Neural cell (in vitro differentiated cells): Measurements from ENCODE around the gene ZFYVE21. TPM values are rescaled to one million over a fixed set of nuclear protein-coding genes. Genes with fewer than 3 reads are reported as not detected.
A peak's percentile ranks its signal among the peaks of the same experiment; 100 is the strongest.

ENCODE experiments used
- H2AFZ ChIP-seq: fragments of 200-600, 300-800 bp; sonication (generic), shearing (Covaris generic); 2 replicates; pipeline ENCODE4 v1.6.0; 2014; ENCODE audit warnings: low read depth, mild to moderate bottlenecking, antibody characterized with exemption, low read length, moderate library complexity
- H3F3A ChIP-seq: fragments of 200-600 bp; shearing (Covaris generic); 2 replicates; pipeline ENCODE4 v1.6.1; 2016; ENCODE audit warnings: mild to moderate bottlenecking, moderate library complexity, mixed read lengths, antibody characterized with exemption, low read length; ENCODE audit not compliant: insufficient read depth, poor library complexity, severe bottlenecking
- H3K27ac ChIP-seq: fragments of 200-600, 300-800 bp; sonication (generic), shearing (Covaris generic); 2 replicates; pipeline ENCODE4 v1.5.1; 2014; ENCODE audit warnings: mild to moderate bottlenecking, low read length, moderate library complexity
- H3K27me3 ChIP-seq: fragments of 300-800, 200-600 bp; sonication (generic), shearing (Covaris generic); 2 replicates; pipeline ENCODE4 v1.6.0; 2014; ENCODE audit warnings: mild to moderate bottlenecking, low read depth, low read length, moderate library complexity; ENCODE audit not compliant: insufficient read depth
- H3K36me3 ChIP-seq: fragments of 300-800, 200-600 bp; sonication (generic), shearing (Covaris generic); 2 replicates; pipeline ENCODE4 v1.5.1; 2014; ENCODE audit warnings: mild to moderate bottlenecking, antibody characterized with exemption, low read length, moderate library complexity; ENCODE audit not compliant: insufficient read depth
- H3K4me2 ChIP-seq: fragments of 300-800, 200-600 bp; sonication (generic), shearing (Covaris generic); 2 replicates; pipeline ENCODE4 v1.6.0; 2014; ENCODE audit warnings: mild to moderate bottlenecking, low read length
- H3K4me3 ChIP-seq: fragments of 300-800, 200-600 bp; sonication (generic), shearing (Covaris generic); 2 replicates; pipeline ENCODE4 v1.5.1; 2014; ENCODE audit warnings: mild to moderate bottlenecking, low read length, moderate library complexity
- H3K79me2 ChIP-seq: fragments of 200-600 bp; shearing (Covaris generic); replicated peaks from 2 replicates; pipeline ENCODE4 v1.6.0; 2014; ENCODE audit warnings: mild to moderate bottlenecking, low read length, moderate library complexity; ENCODE audit not compliant: insufficient read depth
- H3K9ac ChIP-seq: fragments of 300-800, 200-600 bp; sonication (generic), shearing (Covaris generic); 2 replicates; pipeline ENCODE4 v1.6.1; 2016; ENCODE audit warnings: mild to moderate bottlenecking, low read length, mixed read lengths
- H3K9me2 ChIP-seq: fragments of 200-600 bp; shearing (Covaris generic); 2 replicates; pipeline ENCODE4 v1.6.1; 2016; ENCODE audit warnings: mild to moderate bottlenecking, low read length, mixed read lengths; ENCODE audit not compliant: insufficient read depth
- H3K9me3 ChIP-seq: fragments of 200-600, 300-800 bp; sonication (generic), shearing (Covaris generic); 2 replicates; pipeline ENCODE4 v1.6.1; 2016; ENCODE audit warnings: mild to moderate bottlenecking, mixed run types, low read length, moderate library complexity, mixed read lengths
- H4K20me1 ChIP-seq: fragments of 200-600 bp; shearing (Covaris generic); 2 replicates; pipeline ENCODE4 v1.6.1; 2016; ENCODE audit warnings: mild to moderate bottlenecking, mixed run types; ENCODE audit not compliant: insufficient read depth
- CTCF ChIP-seq: fragments of 450-650 bp; IDR thresholded peaks from 2 replicates; pipeline ENCODE4 v1.5.1; 2014; ENCODE audit warnings: antibody characterized with exemption, mild to moderate bottlenecking, moderate library complexity; ENCODE audit not compliant: poor library complexity, severe bottlenecking
- EP300 ChIP-seq: fragments of 450-650 bp; conservative IDR thresholded peaks from 2 replicates; pipeline ENCODE4 v1.6.1; 2014; ENCODE audit warnings: antibody characterized with exemption, mild to moderate bottlenecking, moderate library complexity; ENCODE audit not compliant: poor library complexity, severe bottlenecking
- EZH2 ChIP-seq: fragments of 200-600, 300-800 bp; shearing (Covaris generic), sonication (generic); IDR thresholded peaks from 2 replicates; pipeline ENCODE4 v1.6.1; 2014; ENCODE audit warnings: antibody characterized with exemption, low read length, borderline replicate concordance, mild to moderate bottlenecking; ENCODE audit not compliant: insufficient read depth, poor library complexity, severe bottlenecking
- MXI1 ChIP-seq: fragments of 450-650 bp; conservative IDR thresholded peaks from 2 replicates; pipeline ENCODE4 v1.6.1; 2014; ENCODE audit warnings: antibody characterized with exemption, mild to moderate bottlenecking; ENCODE audit not compliant: poor library complexity, severe bottlenecking
- POLR2AphosphoS5 ChIP-seq: IDR thresholded peaks from 2 replicates; pipeline ENCODE4 v1.6.1; 2012
- RAD21 ChIP-seq: fragments of 450-650 bp; conservative IDR thresholded peaks from 2 replicates; pipeline ENCODE4 v1.6.1; 2014; ENCODE audit warnings: antibody characterized with exemption, mild to moderate bottlenecking, moderate library complexity
- REST ChIP-seq: IDR thresholded peaks from 2 replicates; pipeline ENCODE4 v1.6.1; 2012; ENCODE audit warnings: borderline replicate concordance
- SMC3 ChIP-seq: fragments of 450-650 bp; conservative IDR thresholded peaks from 2 replicates; pipeline ENCODE4 v1.6.1; 2014; ENCODE audit warnings: antibody characterized with exemption, mild to moderate bottlenecking, moderate library complexity; ENCODE audit not compliant: poor library complexity
- TAF1 ChIP-seq: IDR thresholded peaks from 2 replicates; pipeline ENCODE4 v1.6.1; 2012; ENCODE audit warnings: low read depth
- polyA plus RNA-seq: library from polyadenylated mRNA; depleted of rRNA; stranded (reverse); fragments of >200 nt; gene quantifications from 2 replicates; pipeline ENCODE4 v1.2.3, GENCODE V29; 2014

Gene ZFYVE21
- polyA plus RNA-seq, 1 donor from 2014 or later, result 99.7 TPM

GRCh38 chr14:103749860-103750259, 34.2 kb downstream of the ZFYVE21 start:
- Histone ChIP-seq H2AFZ (no peak overlapping the region), H3K36me3 (no peaks in the 10 kb centered on the region), H3K9me3 (no peaks in the 10 kb centered on the region), H3K27ac (no peak overlapping the region), H3K79me2 (no peaks in the 10 kb centered on the region), H3K27me3 (no peaks in the 10 kb centered on the region), H3K9me2 (no peaks in the 10 kb centered on the region), H3K4me2 (no peak overlapping the region), H3K9ac (no peak overlapping the region), H3K4me3 (no peak overlapping the region), H3F3A (no peaks in the 10 kb centered on the region), H4K20me1 (no peaks in the 10 kb centered on the region)
- peak; percentile 19 for TF ChIP-seq CTCF
- TF ChIP-seq MXI1, result no peak
- TF ChIP-seq RAD21, result peak; percentile 15
- TF ChIP-seq EZH2, result no peak
- no peak for TF ChIP-seq TAF1
- TF ChIP-seq EP300, result no peak
- no peak for TF ChIP-seq SMC3
- no peak for TF ChIP-seq POLR2AphosphoS5
- TF ChIP-seq REST, result no peak

GRCh38 chr14:103753774-103754173, 38.2 kb downstream of the ZFYVE21 start:
- H3K9me3 ChIP-seq, result no peaks in the 10 kb centered on the region
- H4K20me1 ChIP-seq, result no peaks in the 10 kb centered on the region
- no peaks in the 10 kb centered on the region for H3K36me3 ChIP-seq
- no peaks in the 10 kb centered on the region for H3K9me2 ChIP-seq
- H3K9ac ChIP-seq, result no peak overlapping the region
- H3K27ac ChIP-seq, result no peak overlapping the region
- no peaks in the 10 kb centered on the region for H3F3A ChIP-seq
- H3K4me2 ChIP-seq, result no peak overlapping the region
- no peak overlapping the region for H2AFZ ChIP-seq
- no peaks in the 10 kb centered on the region for H3K79me2 ChIP-seq
- H3K27me3 ChIP-seq, result no peaks in the 10 kb centered on the region
- no peak for TF ChIP-seq REST
- TF ChIP-seq SMC3, result no peak
- TF ChIP-seq TAF1, result no peak
- no peak for TF ChIP-seq RAD21
- TF ChIP-seq POLR2AphosphoS5, result no peak
- no peak for TF ChIP-seq CTCF
- no peak for TF ChIP-seq EZH2
- no peak for TF ChIP-seq EP300
- no peak for TF ChIP-seq MXI1
- no peak overlapping the region for H3K4me3 ChIP-seq
